K562 (cell line): ENCODE data around the gene PTPRG. TPM values are rescaled to one million over a fixed set of nuclear protein-coding genes. Genes with fewer than 3 reads are reported as not detected.

Experiments used
- ATAC-seq: fragments of 200-7000 bp; cut with Tn5 transposase; 3 replicates; pipeline ENCODE4 v1.9.1; 2020; ENCODE audit warnings: moderate library complexity
- BruUV-seq: library from RNA; stranded (reverse); fragments of 400-500 nt; replicated peaks from 2 replicates; lab custom pipeline; 2021; lab: Mats Ljungman, UMichigan
- CTCF ChIA-PET: fragments of 300-600 bp; formaldehyde crosslinking; extraction: SDS; loops from one replicate; lab custom pipeline; 2021; ENCODE audit warnings: low intra/inter-chr PET ratio; lab: Yijun Ruan, JAX
- POLR2A ChIA-PET: fragments of 300-600, 350-650 bp; sonication (Branson Sonifier 250); formaldehyde crosslinking; extraction: SDS; loops from one replicate; lab custom pipeline; 2021; ENCODE audit warnings: antibody characterized with exemption, inconsistent platforms; lab: Yijun Ruan, JAX
- DNase-seq, 4 experiments: peaks; one replicate each; pipeline versions ENCODE4 v3.0.0 to v3.0.0-alpha.2; 2011 to 2018; ENCODE audit warnings: low spot score in 3 of 4, mixed read lengths in 3 of 4; ENCODE audit errors: extremely low read depth in 1 of 4
- FAIRE-seq: peaks from 2 replicates; lab custom pipeline; 2011; peaks lifted over from hg19 to GRCh38; lab: Jason Lieb, UNC
- H2AFZ ChIP-seq: 2 replicates; pipeline ENCODE4 v1.6.0; 2011; ENCODE audit warnings: low read depth, low read length, control low read depth, inconsistent platforms
- H3K27ac ChIP-seq: fragments of 200-600 bp; 3 replicates; pipeline ENCODE4 v1.8.0; 2011; ENCODE audit warnings: low read depth, mild to moderate bottlenecking, control low read depth, inconsistent platforms, low read length, moderate library complexity, mixed read lengths; ENCODE audit errors: extremely low read depth
- H3K27me3 ChIP-seq, 2 experiments: fragments of 300-600 bp in 1 of 2; 2 replicates in 1 of 2; 3 replicates in 1 of 2; pipeline versions ENCODE4 v1.6.0 to v1.8.0; 2011; ENCODE audit warnings: inconsistent platforms in 2 of 2, low read length in 2 of 2, mild to moderate bottlenecking in 1 of 2, mixed read lengths in 1 of 2, moderate library complexity in 1 of 2; ENCODE audit not compliant: control insufficient read depth in 2 of 2, insufficient read depth in 2 of 2
- H3K36me3 ChIP-seq: fragments of 300-600 bp; 3 replicates; pipeline ENCODE4 v1.8.0; 2011; ENCODE audit warnings: mild to moderate bottlenecking, low read length, inconsistent platforms; ENCODE audit not compliant: control insufficient read depth, insufficient read depth
- H3K4me1 ChIP-seq, 2 experiments: fragments of 200-600 bp in 1 of 2; replicated peaks in 1 of 2; 2 replicates in 1 of 2; 3 replicates in 1 of 2; pipeline versions ENCODE4 v1.5.1 to v1.8.0; 2011; ENCODE audit warnings: inconsistent platforms in 2 of 2, low read length in 2 of 2, mild to moderate bottlenecking in 1 of 2, mixed read lengths in 1 of 2, moderate library complexity in 1 of 2; ENCODE audit not compliant: control insufficient read depth in 2 of 2, insufficient read depth in 2 of 2
- H3K4me2 ChIP-seq: 2 replicates; pipeline ENCODE4 v1.6.1; 2011; ENCODE audit warnings: low read length, control low read depth, inconsistent platforms, mixed read lengths; ENCODE audit not compliant: insufficient read depth
- H3K4me3 ChIP-seq: fragments of 200-600 bp; sonication (generic), shearing (Covaris generic); 2 replicates; pipeline ENCODE4 v1.5.1; 2016; ENCODE audit warnings: control low read depth, inconsistent platforms
- H3K79me2 ChIP-seq: fragments of 200-600 bp; 3 replicates; pipeline ENCODE4 v1.8.0; 2011; ENCODE audit warnings: low read length, inconsistent platforms; ENCODE audit not compliant: control insufficient read depth, insufficient read depth
- H3K9ac ChIP-seq, 2 experiments: 2 replicates each; pipeline versions ENCODE4 v1.6.0 to v1.6.1; 2011; ENCODE audit warnings: low read depth in 2 of 2, low read length in 2 of 2, control low read depth in 1 of 2, inconsistent platforms in 1 of 2, mild to moderate bottlenecking in 1 of 2, mixed read lengths in 1 of 2; ENCODE audit not compliant: insufficient read depth in 1 of 2
- H3K9me1 ChIP-seq: one replicate; pipeline ENCODE4 v1.6.0; 2011; ENCODE audit warnings: inconsistent platforms, mild to moderate bottlenecking, low read length, moderate library complexity; ENCODE audit not compliant: control insufficient read depth, insufficient read depth
- H3K9me3 ChIP-seq: replicated peaks from 2 replicates; pipeline ENCODE4 v1.5.1; 2011; ENCODE audit warnings: low read depth, low read length, inconsistent platforms; ENCODE audit not compliant: control insufficient read depth, insufficient read depth
- H4K20me1 ChIP-seq: replicated peaks from 2 replicates; pipeline ENCODE4 v1.6.1; 2011; ENCODE audit warnings: low read length, inconsistent platforms, mixed read lengths; ENCODE audit not compliant: control insufficient read depth, insufficient read depth
- BCOR ChIP-seq: fragments of 450-650 bp; IDR thresholded peaks from 2 replicates; pipeline ENCODE4 v1.6.1; 2016
- CBX3 ChIP-seq, 2 experiments: IDR thresholded peaks; 1 replicate in 1 of 2; 2 replicates in 1 of 2; pipeline ENCODE4 v1.6.1; 2012; ENCODE audit warnings: inconsistent platforms in 2 of 2, low read length in 2 of 2, borderline replicate concordance in 1 of 2, control low read depth in 1 of 2
- MTA3 ChIP-seq: fragments of 450-650 bp; formaldehyde crosslinking; IDR thresholded peaks from 2 replicates; pipeline ENCODE4 v1.6.1; 2017; ENCODE audit warnings: mild to moderate bottlenecking, borderline replicate concordance
- NR4A1 ChIP-seq, 2 experiments: fragments of 250-450 bp in 1 of 2; fragments of 450-650 bp in 1 of 2; sonication (Bioruptor Pico) in 1 of 2; IDR thresholded peaks; 2 replicates each; pipeline versions ENCODE4 v1.4.0 to v1.6.1; 2016 to 2020; ENCODE audit warnings: mild to moderate bottlenecking in 2 of 2, missing compliant biosample characterization in 1 of 2, missing genetic modification characterization in 1 of 2, moderate library complexity in 1 of 2
- RAD51 ChIP-seq: fragments of 450-650 bp; IDR thresholded peaks from 2 replicates; pipeline ENCODE4 v1.7.1; 2016; ENCODE audit warnings: low read depth, mild to moderate bottlenecking, borderline replicate concordance
- ZBED1 ChIP-seq: IDR thresholded peaks from 2 replicates; pipeline ENCODE4 v1.6.1; 2014
- ZC3H8 ChIP-seq: fragments of 450-650 bp; IDR thresholded peaks from 2 replicates; pipeline ENCODE4 v1.6.1; 2017
- ZNF133 ChIP-seq: fragments of 250-450 bp; sonication (Bioruptor Pico); IDR thresholded peaks from 2 replicates; pipeline ENCODE4 v1.4.0; 2020; ENCODE audit warnings: mild to moderate bottlenecking
- WGBS: fragments of 100-300 bp; shearing (Covaris generic); methylation state at CpG from one replicate; pipeline ENCODE4 v1.1.6; 2016; ENCODE audit warnings: low coverage, mixed read lengths; ENCODE audit not compliant: insufficient coverage; ENCODE audit errors: missing lambda C conversion rate; 5-methylcytosine and 5-hydroxymethylcytosine counted together
- in situ Hi-C: fragments of 300-500 bp; cut with MboI; formaldehyde crosslinking; loops from 4 replicates; pipeline ENCODE4 v1.15.0; 2018; ENCODE audit warnings: inconsistent platforms, mixed read lengths
- intact Hi-C: fragments of 100-400 bp; cut with micrococcal nuclease; formaldehyde crosslinking; loops from 2 replicates; pipeline ENCODE4 v1.14.2; 2022
- polyA plus RNA-seq, 8 experiments: library from polyadenylated mRNA; depleted of rRNA in 4 of 8; stranded (reverse) in 5 of 8; unstranded in 3 of 8; fragments of >200 nt; fragmentation: Nextera tagmentation in 2 of 8; fragmentation: Illumina TruSeq in 1 of 8; extraction: Ambion mirVana in 2 of 8; extraction: Trizol in 1 of 8; gene quantifications; 2 replicates each; pipeline versions ENCODE4 v1.2.1 to v1.2.3, GENCODE V29; 2011 to 2014; ENCODE audit warnings: inconsistent platforms in 1 of 8, missing spikeins in 1 of 8
- total RNA-seq, 7 experiments: library from RNA; depleted of rRNA in 6 of 7; stranded (reverse); fragments of >200 nt in 6 of 7; fragmentation: Illumina TruSeq in 2 of 7; extraction: Trizol in 2 of 7; gene quantifications; 2 replicates each; pipeline versions ENCODE4 v1.2.1 to v1.2.3, GENCODE V29; 2011 to 2021; ENCODE audit warnings: low replicate concordance in 1 of 7
- TF ChIP-seq, protein P1 (sequence below): sonication (generic); formaldehyde crosslinking; IDR thresholded peaks from 2 replicates; pipeline ENCODE4 v1.8.0; 2022; ENCODE audit warnings: mild to moderate bottlenecking, missing genetic modification reagents
- TF ChIP-seq, protein P2 (sequence below): sonication (generic); formaldehyde crosslinking; IDR thresholded peaks from 2 replicates; pipeline ENCODE4 v1.5.0; 2020; ENCODE audit warnings: missing genetic modification reagents
- TF ChIP-seq, protein P3 (sequence below), 2 experiments: fragments of 450-650 bp in 1 of 2; sonication (generic) in 1 of 2; formaldehyde crosslinking in 1 of 2; IDR thresholded peaks in 1 of 2; conservative IDR thresholded peaks in 1 of 2; 2 replicates each; pipeline versions ENCODE4 v1.6.1 to v1.8.1; 2016 to 2023; ENCODE audit warnings: mild to moderate bottlenecking in 2 of 2, moderate library complexity in 2 of 2, inconsistent platforms in 1 of 2, missing genetic modification reagents in 1 of 2

The PTPRG gene
- total and polyA plus RNA-seq, 9 of the 15 experiments (the other 6 are each of a cell fraction or from before 2014, with no cell fraction given): 0.16 TPM; not detected in 8

DNA sequence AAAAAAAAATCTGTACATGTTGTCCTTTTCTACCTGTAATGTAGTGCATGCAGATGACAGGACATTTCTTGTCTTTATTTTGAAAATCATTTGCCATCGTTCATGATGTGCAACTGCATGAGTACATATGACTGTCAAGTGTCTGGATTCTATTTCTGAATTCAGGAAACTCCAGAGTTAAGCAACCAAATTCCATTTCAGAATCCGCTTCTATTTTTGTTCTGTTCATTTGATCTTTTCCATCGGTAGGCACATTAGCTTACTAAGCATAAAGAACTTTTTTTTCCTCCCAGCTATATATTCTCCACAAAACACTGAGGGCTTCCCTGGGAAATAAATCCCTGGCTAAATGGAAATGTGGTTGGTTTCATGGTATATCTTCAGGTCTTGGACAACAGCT lies 365.6 kb downstream of the PTPRG start:
- H3K36me3 ChIP-seq: no peaks in the 10 kb centered on the region
- H3K9me3 ChIP-seq: no peaks in the 10 kb centered on the region
- H3K4me2 ChIP-seq: no peak overlapping the region
- ChIA-PET POLR2A (no interaction called here), CTCF (no interaction called here)
- no peak overlapping the region for H3K27ac ChIP-seq
- no peaks in the 10 kb centered on the region for H3K9me1 ChIP-seq
- no peak for DNase-seq
- no peaks in the 10 kb centered on the region for H3K79me2 ChIP-seq
- TF ChIP-seq, protein P1, sequence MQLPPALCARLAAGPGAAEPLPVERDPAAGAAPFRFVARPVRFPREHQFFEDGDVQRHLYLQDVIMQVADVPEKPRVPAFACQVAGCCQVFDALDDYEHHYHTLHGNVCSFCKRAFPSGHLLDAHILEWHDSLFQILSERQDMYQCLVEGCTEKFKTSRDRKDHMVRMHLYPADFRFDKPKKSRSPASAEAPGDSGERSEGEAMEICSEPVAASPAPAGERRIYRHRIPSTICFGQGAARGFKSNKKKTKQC: no peak
- TF ChIP-seq CBX3 (IDR thresholded peaks at IDR 0.05; ENCODE audit: borderline replicate concordance in 1 of 2, low read length in 2 of 2): no peak
- TF ChIP-seq MTA3: no peak
- no peak for TF ChIP-seq BCOR
- TF ChIP-seq NR4A1 (CRISPR knock-in tag; IDR thresholded peaks at IDR 0.05): no peak
- no peak for TF ChIP-seq NR4A1 (tag; IDR thresholded peaks at IDR 0.05)
- no peak for TF ChIP-seq RAD51
- no peak for TF ChIP-seq ZNF133 (CRISPR knock-in tag)
- TF ChIP-seq ZBED1: no peak
- TF ChIP-seq ZC3H8: no peak
- TF ChIP-seq, protein P2, sequence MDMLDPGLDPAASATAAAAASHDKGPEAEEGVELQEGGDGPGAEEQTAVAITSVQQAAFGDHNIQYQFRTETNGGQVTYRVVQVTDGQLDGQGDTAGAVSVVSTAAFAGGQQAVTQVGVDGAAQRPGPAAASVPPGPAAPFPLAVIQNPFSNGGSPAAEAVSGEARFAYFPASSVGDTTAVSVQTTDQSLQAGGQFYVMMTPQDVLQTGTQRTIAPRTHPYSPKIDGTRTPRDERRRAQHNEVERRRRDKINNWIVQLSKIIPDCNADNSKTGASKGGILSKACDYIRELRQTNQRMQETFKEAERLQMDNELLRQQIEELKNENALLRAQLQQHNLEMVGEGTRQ (CRISPR knock-in tag): no peak
- TF ChIP-seq, protein P3, sequence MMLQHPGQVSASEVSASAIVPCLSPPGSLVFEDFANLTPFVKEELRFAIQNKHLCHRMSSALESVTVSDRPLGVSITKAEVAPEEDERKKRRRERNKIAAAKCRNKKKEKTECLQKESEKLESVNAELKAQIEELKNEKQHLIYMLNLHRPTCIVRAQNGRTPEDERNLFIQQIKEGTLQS (IDR thresholded peaks at IDR 0.05): no peak
- TF ChIP-seq, protein P3 (CRISPR knock-in tag; conservative IDR thresholded peaks at IDR 0.05): no peak
- H3K9ac ChIP-seq: no peak overlapping the region
- no peak overlapping the region for H3K4me3 ChIP-seq
- no peak overlapping the region for H2AFZ ChIP-seq
- in situ Hi-C loops (no loop called here), intact Hi-C loops (no loop called here)
- BruUV-seq: no TSS peak
- ATAC-seq: no peak
- no peak for FAIRE-seq
- no peaks in the 10 kb centered on the region for H4K20me1 ChIP-seq
- WGBS: 0% methylated on average over 3 of the region's 3 CpGs
- H3K27me3 ChIP-seq: no peaks in the 10 kb centered on the region
- H3K4me1 ChIP-seq: no peaks in the 10 kb centered on the region
